GM23248 (cell line): Measurements from ENCODE around the gene TMTC4.

Source experiments
- EZH2 ChIP-seq: fragments of 200-600 bp; sonication (generic); IDR thresholded peaks from 2 replicates; pipeline ENCODE4 v1.6.1; 2018; ENCODE audit warnings: antibody characterized with exemption, mild to moderate bottlenecking; ENCODE audit not compliant: insufficient read depth, poor library complexity, severe bottlenecking
- EZH2phosphoT487 ChIP-seq: fragments of 200-600 bp; sonication (generic); IDR thresholded peaks from 2 replicates; pipeline ENCODE4 v1.6.1; 2018; ENCODE audit warnings: antibody characterized with exemption, moderate library complexity, mild to moderate bottlenecking, low read depth; ENCODE audit not compliant: insufficient read depth

- TF ChIP-seq EZH2: no peak
- no peak for TF ChIP-seq EZH2phosphoT487
Observed at GRCh38 chr13:100589178-100589725, 85.3 kb downstream of the TMTC4 start.
